WERI-Rb-1 (cell line): ENCODE data around the gene RELN.

Source experiments
- DNase-seq: peaks from one replicate; pipeline ENCODE4 v3.0.0-alpha.2; 2020
- H3K27ac ChIP-seq: fragments of 250-450 bp; sonication (Bioruptor Pico); 2 replicates; pipeline ENCODE4 v1.5.1; 2020; ENCODE audit warnings: mild to moderate bottlenecking, moderate library complexity
- H3K27me3 ChIP-seq: fragments of 250-450 bp; sonication (Bioruptor Pico); 2 replicates; pipeline ENCODE4 v1.5.1; 2021; ENCODE audit warnings: mild to moderate bottlenecking, low read depth, moderate library complexity; ENCODE audit not compliant: insufficient read depth, severe bottlenecking
- H3K36me3 ChIP-seq: fragments of 250-450 bp; sonication (Bioruptor Pico); 2 replicates; pipeline ENCODE4 v1.5.1; 2020; ENCODE audit warnings: mild to moderate bottlenecking, moderate library complexity
- H3K4me3 ChIP-seq: 2 replicates; pipeline ENCODE4 v1.5.1; 2011; ENCODE audit warnings: low read depth, mild to moderate bottlenecking, control low read depth, low read length
- H3K9me3 ChIP-seq: fragments of 250-450 bp; sonication (Bioruptor Pico); 2 replicates; pipeline ENCODE4 v1.5.1; 2021; ENCODE audit warnings: mild to moderate bottlenecking, moderate library complexity; ENCODE audit not compliant: severe bottlenecking
- TF ChIP-seq, protein P1 (sequence below): IDR thresholded peaks from 2 replicates; pipeline ENCODE4 v1.5.1; 2011; ENCODE audit warnings: low read depth, mild to moderate bottlenecking, control low read depth, inconsistent platforms, low read length

Gene RELN

DNA sequence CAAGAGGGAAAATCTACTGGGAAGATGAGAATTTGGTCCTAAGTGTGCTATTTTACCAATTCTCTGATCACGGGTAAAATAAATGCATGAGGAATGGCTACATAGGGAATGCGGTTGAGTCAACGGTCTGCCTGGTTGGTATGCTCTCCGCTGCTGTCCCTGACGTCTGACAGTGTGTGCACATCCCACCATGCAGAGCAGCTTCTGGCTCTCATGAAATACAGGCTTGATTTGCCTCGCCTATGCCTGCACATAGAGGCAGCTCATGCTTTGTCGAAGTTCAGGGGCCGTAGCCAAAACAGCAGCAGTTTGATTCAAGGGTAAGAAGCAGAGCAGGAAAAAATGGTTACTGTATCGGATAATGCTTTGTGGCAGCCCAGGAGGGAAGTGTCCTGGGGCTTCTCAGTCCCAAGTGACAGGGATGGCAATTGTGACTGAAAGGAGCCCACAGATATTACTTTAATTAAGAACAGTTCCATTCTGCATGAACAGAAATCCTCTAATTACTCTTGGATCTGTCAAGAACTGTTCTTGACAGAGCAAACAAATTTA, 275.0 kb downstream of the RELN start:
- TF ChIP-seq, protein P1, sequence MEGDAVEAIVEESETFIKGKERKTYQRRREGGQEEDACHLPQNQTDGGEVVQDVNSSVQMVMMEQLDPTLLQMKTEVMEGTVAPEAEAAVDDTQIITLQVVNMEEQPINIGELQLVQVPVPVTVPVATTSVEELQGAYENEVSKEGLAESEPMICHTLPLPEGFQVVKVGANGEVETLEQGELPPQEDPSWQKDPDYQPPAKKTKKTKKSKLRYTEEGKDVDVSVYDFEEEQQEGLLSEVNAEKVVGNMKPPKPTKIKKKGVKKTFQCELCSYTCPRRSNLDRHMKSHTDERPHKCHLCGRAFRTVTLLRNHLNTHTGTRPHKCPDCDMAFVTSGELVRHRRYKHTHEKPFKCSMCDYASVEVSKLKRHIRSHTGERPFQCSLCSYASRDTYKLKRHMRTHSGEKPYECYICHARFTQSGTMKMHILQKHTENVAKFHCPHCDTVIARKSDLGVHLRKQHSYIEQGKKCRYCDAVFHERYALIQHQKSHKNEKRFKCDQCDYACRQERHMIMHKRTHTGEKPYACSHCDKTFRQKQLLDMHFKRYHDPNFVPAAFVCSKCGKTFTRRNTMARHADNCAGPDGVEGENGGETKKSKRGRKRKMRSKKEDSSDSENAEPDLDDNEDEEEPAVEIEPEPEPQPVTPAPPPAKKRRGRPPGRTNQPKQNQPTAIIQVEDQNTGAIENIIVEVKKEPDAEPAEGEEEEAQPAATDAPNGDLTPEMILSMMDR, result no peak
- Histone ChIP-seq H3K36me3 (no peaks in the 10 kb centered on the region), H3K27ac (no peak overlapping the region), H3K9me3 (no peaks in the 10 kb centered on the region), H3K4me3 (no peak overlapping the region), H3K27me3 (no peaks in the 10 kb centered on the region)
- DNase-seq, result no peak

DNA sequence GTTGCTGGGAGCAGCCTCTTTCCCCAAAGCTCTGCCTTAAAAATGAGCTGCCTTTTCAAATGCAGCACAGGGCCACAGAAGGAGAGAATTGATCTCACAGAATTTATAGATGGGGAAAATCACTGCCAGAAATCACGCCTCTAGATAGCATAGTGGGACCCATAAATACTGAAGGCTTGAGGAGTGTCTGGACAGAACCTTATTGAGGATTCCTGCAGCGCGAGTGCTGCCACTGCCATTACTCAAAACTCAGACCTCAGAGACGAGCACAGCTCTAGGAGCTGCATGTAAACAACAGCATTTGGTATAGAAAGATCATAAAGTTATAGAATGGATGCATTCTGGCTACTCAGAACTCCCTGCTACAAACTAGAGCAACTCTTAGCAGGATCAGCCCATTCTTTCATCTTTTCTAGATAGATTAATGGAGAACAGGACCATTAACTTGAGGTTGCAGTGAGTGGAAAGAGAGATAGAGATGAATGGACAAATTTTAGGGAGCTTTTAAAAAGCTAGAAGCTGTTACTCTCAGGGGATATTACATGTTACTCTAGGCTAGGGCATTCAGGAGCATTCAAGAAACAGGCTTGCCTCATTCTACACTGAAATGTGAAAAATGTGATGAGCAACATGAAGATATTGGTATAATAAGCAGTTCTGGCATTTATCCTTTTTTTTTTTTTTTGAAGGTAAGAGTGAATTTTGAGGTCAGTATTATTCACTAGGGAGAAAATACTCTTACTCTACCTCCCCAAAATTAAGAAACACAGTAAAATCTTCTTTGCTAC, 276.3 kb downstream of the RELN start:
- Histone ChIP-seq H3K9me3 (no peaks in the 10 kb centered on the region), H3K36me3 (no peaks in the 10 kb centered on the region), H3K27me3 (no peaks in the 10 kb centered on the region), H3K27ac (no peak overlapping the region), H3K4me3 (no peak overlapping the region)
- DNase-seq, result no peak
- TF ChIP-seq, protein P1, result no peak

- Histone ChIP-seq H3K4me3 (no peak overlapping the region), H3K27ac (no peak overlapping the region), H3K27me3 (no peaks in the 10 kb centered on the region), H3K36me3 (no peaks in the 10 kb centered on the region), H3K9me3 (no peaks in the 10 kb centered on the region)
- TF ChIP-seq, protein P1, result no peak
- DNase-seq, result no peak
Measured at GRCh38 chr7:103711413-103711812, 278.0 kb downstream of the RELN start.

DNA sequence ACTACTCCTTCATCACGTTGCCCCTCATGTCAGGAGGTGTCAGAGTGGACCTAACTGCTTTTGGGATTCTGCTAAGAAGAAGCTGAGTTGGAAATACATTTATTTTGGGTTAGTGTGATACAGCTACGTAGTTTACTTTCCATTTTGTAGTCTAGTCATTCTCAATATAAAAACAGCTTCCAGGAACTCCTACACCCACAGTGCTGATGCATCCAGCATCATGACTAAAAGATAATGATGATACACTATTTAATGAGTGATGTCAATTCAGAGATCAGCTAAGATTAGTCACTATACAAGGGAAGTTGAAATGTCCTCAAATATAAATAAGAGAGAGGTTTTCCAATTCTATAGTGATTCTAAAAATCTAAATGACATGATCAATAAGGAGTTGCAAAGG, 279.2 kb downstream of the RELN start:
- no peak for DNase-seq
- TF ChIP-seq, protein P1, result no peak
- Histone ChIP-seq H3K36me3 (no peaks in the 10 kb centered on the region), H3K9me3 (no peaks in the 10 kb centered on the region), H3K27me3 (no peaks in the 10 kb centered on the region), H3K27ac (no peak overlapping the region), H3K4me3 (no peak overlapping the region)

- no peak for DNase-seq
- H3K27me3 ChIP-seq, result no peaks in the 10 kb centered on the region
- H3K4me3 ChIP-seq, result no peak overlapping the region
- TF ChIP-seq, protein P1, result no peak
- no peak overlapping the region for H3K27ac ChIP-seq
- H3K9me3 ChIP-seq, result no peaks in the 10 kb centered on the region
- no peaks in the 10 kb centered on the region for H3K36me3 ChIP-seq
Measured at GRCh38 chr7:103706805-103707204, 282.7 kb downstream of the RELN start.

DNA sequence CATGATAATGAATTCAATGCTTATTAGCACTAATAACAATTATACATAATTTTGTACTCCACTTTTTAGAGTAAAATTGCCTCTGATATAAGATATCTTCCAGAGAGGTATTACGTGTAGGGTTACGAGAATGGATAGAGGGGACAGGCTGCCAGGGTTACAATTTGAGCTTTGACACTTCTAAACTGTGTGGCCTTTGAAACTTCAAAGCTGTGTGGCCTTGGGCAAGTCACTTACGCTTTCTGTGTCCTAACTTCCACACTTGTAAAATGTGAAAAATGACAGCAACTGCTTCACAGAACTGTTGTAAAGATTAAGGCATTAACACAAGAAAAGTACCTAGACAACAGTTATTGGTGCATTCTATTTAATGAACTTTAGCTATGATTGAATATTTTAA, 283.9 kb downstream of the RELN start:
- DNase-seq, result no peak
- H3K9me3 ChIP-seq, result no peaks in the 10 kb centered on the region
- TF ChIP-seq, protein P1, result no peak

More for the DNA sequence above, 283.9 kb downstream of the RELN start:
- Histone ChIP-seq H3K4me3 (no peak overlapping the region), H3K36me3 (no peaks in the 10 kb centered on the region), H3K27ac (no peak overlapping the region), H3K27me3 (no peaks in the 10 kb centered on the region)
